OCI-LY1 (cell line): ENCODE results near the gene SPINK5.

ENCODE experiments used
- CTCF ChIP-seq: fragments of 200-600 bp; sonication (generic), shearing (Covaris generic); IDR thresholded peaks from 2 replicates; pipeline ENCODE4 v1.5.1; 2017; ENCODE audit warnings: mild to moderate bottlenecking, antibody characterized with exemption, low read length, moderate library complexity, mixed read lengths
- EZH2 ChIP-seq: fragments of 200-600 bp; sonication (generic), shearing (Covaris generic); IDR thresholded peaks from 2 replicates; pipeline ENCODE4 v1.8.0; 2017; ENCODE audit warnings: borderline replicate concordance, mixed run types, mild to moderate bottlenecking, antibody characterized with exemption, low read length, moderate library complexity, mixed read lengths

- no peak for TF ChIP-seq CTCF
- no peak for TF ChIP-seq EZH2
Measured at GRCh38 chr5:148166550-148167283, 102.9 kb downstream of the SPINK5 start.
